H9 (cell line): ENCODE measurements around the gene FAM177B. TPM values are rescaled to one million over a fixed set of nuclear protein-coding genes. Genes with fewer than 3 reads are reported as not detected.

Experiments
- DNase-seq: peaks from one replicate; pipeline ENCODE4 v3.0.0-alpha.2; 2017
- H2AFZ ChIP-seq: one replicate; pipeline ENCODE4 v1.6.1; 2013; ENCODE audit warnings: mild to moderate bottlenecking, low read length, control low read depth, moderate library complexity
- H2AK5ac ChIP-seq: 2 replicates; pipeline ENCODE4 v1.6.1; 2013; ENCODE audit warnings: low read length, control low read depth, mixed read lengths; ENCODE audit not compliant: insufficient read length
- H2BK120ac ChIP-seq: one replicate; pipeline ENCODE4 v1.6.1; 2013; ENCODE audit warnings: low read depth, mild to moderate bottlenecking, low read length, control low read depth, inconsistent platforms; ENCODE audit not compliant: poor library complexity, severe bottlenecking
- H2BK12ac ChIP-seq: 2 replicates; pipeline ENCODE4 v1.6.1; 2013; ENCODE audit warnings: low read length, control low read depth, mixed read lengths, low read depth; ENCODE audit not compliant: insufficient read length
- H2BK15ac ChIP-seq: 2 replicates; pipeline ENCODE4 v1.6.1; 2013; ENCODE audit warnings: low read depth, low read length, control low read depth
- H2BK20ac ChIP-seq: one replicate; pipeline ENCODE4 v1.6.1; 2013; ENCODE audit warnings: low read depth, mild to moderate bottlenecking, low read length, control low read depth, inconsistent platforms; ENCODE audit not compliant: poor library complexity, severe bottlenecking
- H2BK5ac ChIP-seq: 2 replicates; pipeline ENCODE4 v1.6.1; 2013; ENCODE audit warnings: low read length, control low read depth, mixed read lengths; ENCODE audit not compliant: insufficient read length
- H3K14ac ChIP-seq: 2 replicates; pipeline ENCODE4 v1.6.1; 2013; ENCODE audit warnings: low read length, control low read depth; ENCODE audit not compliant: insufficient read depth
- H3K18ac ChIP-seq: 2 replicates; pipeline ENCODE4 v1.6.1; 2013; ENCODE audit warnings: low read depth, mild to moderate bottlenecking, mixed read lengths, low read length, control low read depth; ENCODE audit not compliant: insufficient read length
- H3K23ac ChIP-seq: 2 replicates; pipeline ENCODE4 v1.6.1; 2013; ENCODE audit warnings: low read length, control low read depth, mixed read lengths, low read depth; ENCODE audit not compliant: insufficient read length
- H3K23me2 ChIP-seq: 2 replicates; pipeline ENCODE4 v1.6.1; 2013; ENCODE audit warnings: low read depth, mild to moderate bottlenecking, mixed read lengths, low read length, control low read depth; ENCODE audit not compliant: insufficient read length, poor library complexity, severe bottlenecking
- H3K27ac ChIP-seq: 2 replicates; pipeline ENCODE4 v1.5.1; 2013; ENCODE audit warnings: low read length, control low read depth, mixed read lengths, low read depth; ENCODE audit not compliant: insufficient read length
- H3K27me3 ChIP-seq: 2 replicates; pipeline ENCODE4 v1.6.1; 2013; ENCODE audit warnings: low read length, control low read depth, inconsistent platforms; ENCODE audit not compliant: insufficient read depth
- H3K4ac ChIP-seq: 2 replicates; pipeline ENCODE4 v1.6.1; 2013; ENCODE audit warnings: low read depth, mild to moderate bottlenecking, control low read depth, inconsistent platforms, low read length, moderate library complexity
- H3K4me1 ChIP-seq: 2 replicates; pipeline ENCODE4 v1.6.1; 2013; ENCODE audit warnings: low read length, control low read depth, inconsistent platforms; ENCODE audit not compliant: insufficient read depth
- H3K4me2 ChIP-seq: 2 replicates; pipeline ENCODE4 v1.6.1; 2013; ENCODE audit warnings: low read length, control low read depth, mixed read lengths; ENCODE audit not compliant: insufficient read length, insufficient read depth
- H3K56ac ChIP-seq: 2 replicates; pipeline ENCODE4 v1.6.1; 2013; ENCODE audit warnings: low read depth, mild to moderate bottlenecking, mixed read lengths, low read length, control low read depth; ENCODE audit not compliant: insufficient read length
- H3K79me1 ChIP-seq: 2 replicates; pipeline ENCODE4 v1.6.1; 2013; ENCODE audit warnings: low read depth, mild to moderate bottlenecking, moderate library complexity, low read length, control low read depth, inconsistent platforms; ENCODE audit not compliant: insufficient read depth, poor library complexity, severe bottlenecking
- H3K79me2 ChIP-seq: 2 replicates; pipeline ENCODE4 v1.6.1; 2013; ENCODE audit warnings: low read length, control low read depth, inconsistent platforms; ENCODE audit not compliant: insufficient read depth
- H3K9ac ChIP-seq: 2 replicates; pipeline ENCODE4 v1.6.1; 2013; ENCODE audit warnings: low read length, control low read depth, mixed read lengths; ENCODE audit not compliant: insufficient read length; ENCODE audit errors: extremely low read depth
- H3K9me3 ChIP-seq: one replicate; pipeline ENCODE4 v1.6.1; 2013; ENCODE audit warnings: low read depth, low read length, inconsistent platforms; ENCODE audit not compliant: control insufficient read depth
- H3T11ph ChIP-seq: one replicate; pipeline ENCODE4 v1.6.1; 2013; ENCODE audit warnings: mild to moderate bottlenecking, low read length, control low read depth, inconsistent platforms
- H4K20me1 ChIP-seq: one replicate; pipeline ENCODE4 v1.6.1; 2013; ENCODE audit not compliant: control insufficient read depth, insufficient read length, insufficient read depth
- H4K5ac ChIP-seq: 2 replicates; pipeline ENCODE4 v1.6.1; 2013; ENCODE audit warnings: low read depth, mild to moderate bottlenecking, mixed read lengths, low read length, control low read depth; ENCODE audit not compliant: insufficient read length
- H4K8ac ChIP-seq: replicated peaks from 2 replicates; pipeline ENCODE4 v1.6.1; 2013; ENCODE audit warnings: low read length, control low read depth, mixed read lengths, low read depth; ENCODE audit not compliant: insufficient read length
- H4K91ac ChIP-seq: 2 replicates; pipeline ENCODE4 v1.6.1; 2013; ENCODE audit warnings: low read depth, mild to moderate bottlenecking, moderate library complexity, mixed read lengths, low read length, control low read depth; ENCODE audit not compliant: insufficient read length
- H3K27ac Mint-ChIP-seq, 3 experiments: 2 replicates in 2 of 3; 3 replicates in 1 of 3; pipeline ENCODE4 v1.8.0; 2020 to 2021; ENCODE audit warnings: mixed read lengths in 3 of 3, mild to moderate bottlenecking in 1 of 3, moderate library complexity in 1 of 3
- H3K27me3 Mint-ChIP-seq: 2 replicates; pipeline ENCODE4 v1.8.0; 2021; ENCODE audit warnings: low read depth, mild to moderate bottlenecking, moderate library complexity, mixed read lengths
- H3K36me3 Mint-ChIP-seq, 3 experiments: 2 replicates in 2 of 3; 3 replicates in 1 of 3; pipeline ENCODE4 v1.8.0; 2020 to 2021; ENCODE audit warnings: low read depth in 3 of 3, mixed read lengths in 3 of 3; ENCODE audit not compliant: insufficient read depth in 1 of 3
- H3K4me1 Mint-ChIP-seq, 2 experiments: 2 replicates each; pipeline ENCODE4 v1.8.0; 2020; ENCODE audit warnings: mixed read lengths in 2 of 2
- H3K4me3 Mint-ChIP-seq, 2 experiments: 2 replicates in 1 of 2; 3 replicates in 1 of 2; pipeline ENCODE4 v1.8.0; 2020 to 2021; ENCODE audit warnings: mild to moderate bottlenecking in 2 of 2, mixed read lengths in 2 of 2, moderate library complexity in 1 of 2
- H3K9me3 Mint-ChIP-seq, 2 experiments: 2 replicates in 1 of 2; 3 replicates in 1 of 2; pipeline ENCODE4 v1.8.0; 2020; ENCODE audit warnings: mild to moderate bottlenecking in 2 of 2, mixed read lengths in 2 of 2, moderate library complexity in 1 of 2
- CTCF ChIP-seq: fragments of 200-600 bp; sonication (generic); conservative IDR thresholded peaks from 3 replicates; pipeline ENCODE4 v1.8.0; 2021; ENCODE audit warnings: antibody characterized with exemption, mild to moderate bottlenecking
- WGBS: extraction: QIAGEN DNeasy Blood & Tissue Kit; methylation state at CpG from one replicate; pipeline ENCODE4 v1.1.7; 2013; ENCODE audit warnings: missing lambda C conversion rate, low lambda C conversion rate, mixed read lengths; ENCODE audit not compliant: insufficient read length; ENCODE audit errors: extremely low coverage; 5-methylcytosine and 5-hydroxymethylcytosine counted together
- total RNA-seq: library from RNA; stranded (reverse); gene quantifications from 2 replicates; pipeline ENCODE4 v1.2.1, GENCODE V29; 2021

FAM177B gene
- total RNA-seq, 1 experiment from 2014 or later, result not detected

- Histone ChIP-seq H2BK12ac (no peak overlapping the region), H3K4ac (no peak overlapping the region), H3K18ac (no peak overlapping the region), H3K9ac (no peak overlapping the region), H3K23ac (no peak overlapping the region), H4K8ac (no peak overlapping the region), H2AFZ (no peak overlapping the region), H2BK120ac (no peak overlapping the region), H3K4me2 (no peak overlapping the region), H3K27me3 (no peaks in the 10 kb centered on the region), H3T11ph (no peak overlapping the region), H3K14ac (no peak overlapping the region), H3K79me1 (peaks cover 3% of the 10 kb centered on the region), H3K27ac (no peak overlapping the region), H3K23me2 (no peaks in the 10 kb centered on the region), H2AK5ac (no peak overlapping the region), H4K20me1 (no peaks in the 10 kb centered on the region), H3K4me1 (no peaks in the 10 kb centered on the region), H3K9me3 (no peaks in the 10 kb centered on the region), H2BK15ac (no peak overlapping the region), H2BK5ac (no peak overlapping the region), H4K91ac (no peak overlapping the region), H3K56ac (no peak overlapping the region), H3K79me2 (no peaks in the 10 kb centered on the region; the same call in 1 of the 2 replicates), H2BK20ac (no peak overlapping the region), H4K5ac (no peak overlapping the region)
- DNase-seq, result no peak
- WGBS, result no CpG with 5 or more reads among the region's 2 CpGs
- Mint-ChIP-seq H3K9me3 (0 out of 5 replicates have a peak, but pooled peaks cover 0 to 4% of the 10 kb centered on the region in 2 experiments), H3K4me1 (no peaks in the 10 kb centered on the region), H3K4me3 (no peak overlapping the region), H3K27ac (no peak overlapping the region), H3K27me3 (no peaks in the 10 kb centered on the region), H3K36me3 (peaks cover 15 to 28% (median 23%) of the 10 kb centered on the region in 3 experiments; a peak in 6 of 7 replicates)
- no peak for TF ChIP-seq CTCF
These were observed 39.8 kb upstream of the FAM177B start for GRCh38 chr1:222697203-222697602.
